Measurements from ENCODE around the gene USP19.
A peak's percentile ranks its signal among the peaks of the same experiment; 100 is the strongest.

The USP19 gene

GRCh38 chr3:49100046-49100615 lies 20.5 kb downstream of the USP19 start:
- TF ChIP-seq RAD21 (IDR thresholded peaks at IDR 0.05; ENCODE audit: low read depth) = no peak
- no peak for TF ChIP-seq USF1 (IDR thresholded peaks at IDR 0.05)
- no peak for TF ChIP-seq TCF12 (IDR thresholded peaks at IDR 0.05; ENCODE audit: low read depth)

GRCh38 chr3:49098910-49099630 lies 21.6 kb downstream of the USP19 start:
- TF ChIP-seq FOXM1 (IDR thresholded peaks at IDR 0.05; ENCODE audit: borderline replicate concordance, low read depth) (no peak), NFIC (IDR thresholded peaks at IDR 0.05) (no peak), CREB1 (IDR thresholded peaks at IDR 0.05; ENCODE audit: low read depth) (no peak), MAX (IDR thresholded peaks at IDR 0.05) (no peak), TCF12 (IDR thresholded peaks at IDR 0.05; ENCODE audit: low read depth) (no peak), ZBTB7A (IDR thresholded peaks at IDR 0.05; ENCODE audit: low read depth) (no peak), YY1 (IDR thresholded peaks at IDR 0.05; ENCODE audit: low read depth) (no peak), RAD21 (IDR thresholded peaks at IDR 0.05; ENCODE audit: low read depth) (no peak), TEAD4 (IDR thresholded peaks at IDR 0.05) (no peak), TAF1 (IDR thresholded peaks at IDR 0.05; ENCODE audit: low read depth) (no peak), EGR1 (IDR thresholded peaks at IDR 0.05) (no peak)

GRCh38 chr3:49098429-49098828 lies 22.2 kb downstream of the USP19 start:
- no peak for TF ChIP-seq EP300 (IDR thresholded peaks at IDR 0.05; ENCODE audit: borderline replicate concordance)
- no peak for TF ChIP-seq NFIC (IDR thresholded peaks at IDR 0.05)
- TF ChIP-seq REST (IDR thresholded peaks at IDR 0.05; ENCODE audit: low read depth) = no peak
- no peak for TF ChIP-seq RAD21 (IDR thresholded peaks at IDR 0.05; ENCODE audit: low read depth)
- no peak for TF ChIP-seq YY1 (IDR thresholded peaks at IDR 0.05; ENCODE audit: low read depth)
- TF ChIP-seq EGR1 (IDR thresholded peaks at IDR 0.05) = no peak
- no peak for TF ChIP-seq MAX (IDR thresholded peaks at IDR 0.05)
- no peak for TF ChIP-seq USF1 (IDR thresholded peaks at IDR 0.05)
- TF ChIP-seq CREB1 (IDR thresholded peaks at IDR 0.05; ENCODE audit: low read depth) = no peak
- TF ChIP-seq FOXM1 (IDR thresholded peaks at IDR 0.05; ENCODE audit: borderline replicate concordance, low read depth) = no peak
- TF ChIP-seq TCF12 (IDR thresholded peaks at IDR 0.05; ENCODE audit: low read depth) = no peak
- no peak for TF ChIP-seq ZBTB7A (IDR thresholded peaks at IDR 0.05; ENCODE audit: low read depth)
- no peak for TF ChIP-seq TAF1 (IDR thresholded peaks at IDR 0.05; ENCODE audit: low read depth)
- no peak for TF ChIP-seq CEBPB (IDR thresholded peaks at IDR 0.05)
- no peak for TF ChIP-seq TEAD4 (IDR thresholded peaks at IDR 0.05)

GRCh38 chr3:49093853-49094767 lies 26.5 kb downstream of the USP19 start, which contains the start of gene QRICH1:
Gene QRICH1 (minus strand): TSS chr3:49094071. CDS start chr3:49077017, 17,054 bp downstream.
- TF ChIP-seq CEBPB (IDR thresholded peaks at IDR 0.05) = 0 out of 2 replicates have a peak, but pooled peaks have one; percentile 18
- TF ChIP-seq NFIC (IDR thresholded peaks at IDR 0.05) = no peak
- TF ChIP-seq EP300 (IDR thresholded peaks at IDR 0.05; ENCODE audit: borderline replicate concordance) = no peak
- peak; percentile 52 for TF ChIP-seq RAD21 (IDR thresholded peaks at IDR 0.05; ENCODE audit: low read depth)
- no peak for TF ChIP-seq REST (IDR thresholded peaks at IDR 0.05; ENCODE audit: low read depth)
- peak; percentile 94 for TF ChIP-seq MAX (IDR thresholded peaks at IDR 0.05)
- TF ChIP-seq TEAD4 (IDR thresholded peaks at IDR 0.05) = peak; percentile 30; the same call in 1 of the 2 replicates
- no peak for TF ChIP-seq FOXM1 (IDR thresholded peaks at IDR 0.05; ENCODE audit: borderline replicate concordance, low read depth)
- TF ChIP-seq YY1 (IDR thresholded peaks at IDR 0.05; ENCODE audit: low read depth) = peak; percentile 96
- peak; percentile 10; the same call in 1 of the 2 replicates for TF ChIP-seq TCF12 (IDR thresholded peaks at IDR 0.05; ENCODE audit: low read depth)
- TF ChIP-seq CREB1 (IDR thresholded peaks at IDR 0.05; ENCODE audit: low read depth) = no peak
- TF ChIP-seq USF1 (IDR thresholded peaks at IDR 0.05) = no peak; the same call in 1 of the 2 replicates
- TF ChIP-seq EGR1 (IDR thresholded peaks at IDR 0.05) = peak; percentile 93
- TF ChIP-seq TAF1 (IDR thresholded peaks at IDR 0.05; ENCODE audit: low read depth) = peak; percentile 84
- TF ChIP-seq ZBTB7A (IDR thresholded peaks at IDR 0.05; ENCODE audit: low read depth) = no peak

Data from Ishikawa (cell line).